ENCODE measurements around the gene VPS13A.

- TF ChIP-seq, protein P1, sequence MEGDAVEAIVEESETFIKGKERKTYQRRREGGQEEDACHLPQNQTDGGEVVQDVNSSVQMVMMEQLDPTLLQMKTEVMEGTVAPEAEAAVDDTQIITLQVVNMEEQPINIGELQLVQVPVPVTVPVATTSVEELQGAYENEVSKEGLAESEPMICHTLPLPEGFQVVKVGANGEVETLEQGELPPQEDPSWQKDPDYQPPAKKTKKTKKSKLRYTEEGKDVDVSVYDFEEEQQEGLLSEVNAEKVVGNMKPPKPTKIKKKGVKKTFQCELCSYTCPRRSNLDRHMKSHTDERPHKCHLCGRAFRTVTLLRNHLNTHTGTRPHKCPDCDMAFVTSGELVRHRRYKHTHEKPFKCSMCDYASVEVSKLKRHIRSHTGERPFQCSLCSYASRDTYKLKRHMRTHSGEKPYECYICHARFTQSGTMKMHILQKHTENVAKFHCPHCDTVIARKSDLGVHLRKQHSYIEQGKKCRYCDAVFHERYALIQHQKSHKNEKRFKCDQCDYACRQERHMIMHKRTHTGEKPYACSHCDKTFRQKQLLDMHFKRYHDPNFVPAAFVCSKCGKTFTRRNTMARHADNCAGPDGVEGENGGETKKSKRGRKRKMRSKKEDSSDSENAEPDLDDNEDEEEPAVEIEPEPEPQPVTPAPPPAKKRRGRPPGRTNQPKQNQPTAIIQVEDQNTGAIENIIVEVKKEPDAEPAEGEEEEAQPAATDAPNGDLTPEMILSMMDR (IDR thresholded peaks at IDR 0.05): no peak
- TF ChIP-seq POLR2A (IDR thresholded peaks at IDR 0.05) (no peak), EP300 (IDR thresholded peaks at IDR 0.05) (no peak)
Measured at GRCh38 chr9:77142366-77142765, 35.0 kb upstream of the VPS13A start.

Data from tibial nerve (tissue), 4 donors.